Astrocyte of the cerebellum (primary cell): ENCODE data around the gene JAKMIP1.

ENCODE experiments used
- DNase-seq: peaks from one replicate; pipeline ENCODE4 v3.0.0-alpha.2; 2011; ENCODE audit warnings: low read depth
- H3K4me3 ChIP-seq: 2 replicates; pipeline ENCODE4 v1.5.1; 2011; ENCODE audit warnings: mild to moderate bottlenecking, low read depth, low read length, moderate library complexity
- in situ Hi-C: cut with HindIII; loops from 2 replicates; pipeline ENCODE4 v1.10.0; 2017; ENCODE audit warnings: low sequenced_read_pairs
- TF ChIP-seq, protein P1 (sequence below): IDR thresholded peaks from 2 replicates; pipeline ENCODE4 v1.5.1; 2012; ENCODE audit warnings: low read length, low read depth, moderate library complexity, mild to moderate bottlenecking; ENCODE audit errors: missing control alignments

The JAKMIP1 gene

DNA sequence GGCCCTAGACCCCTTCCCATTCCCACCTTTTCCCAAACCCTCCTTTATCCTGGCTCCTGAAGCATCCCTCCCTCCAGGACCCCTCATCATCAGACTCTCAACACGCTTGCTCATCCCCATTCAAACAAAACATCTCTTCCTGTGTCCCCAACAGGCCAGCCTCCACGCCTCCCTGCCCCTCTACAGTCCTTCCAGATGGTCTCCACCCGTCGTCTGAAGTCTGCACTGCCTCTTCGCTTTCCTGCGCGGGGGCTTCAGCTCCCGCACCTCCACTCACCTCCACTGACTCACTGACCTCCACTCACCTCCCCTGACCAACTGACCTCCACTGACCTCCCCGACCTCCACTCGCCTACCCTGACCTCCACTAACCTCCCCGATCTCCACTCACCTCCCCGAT is 39.8 kb downstream of the JAKMIP1 start:
- DNase-seq: no peak
- in situ Hi-C loops: no loop called here
- TF ChIP-seq, protein P1, sequence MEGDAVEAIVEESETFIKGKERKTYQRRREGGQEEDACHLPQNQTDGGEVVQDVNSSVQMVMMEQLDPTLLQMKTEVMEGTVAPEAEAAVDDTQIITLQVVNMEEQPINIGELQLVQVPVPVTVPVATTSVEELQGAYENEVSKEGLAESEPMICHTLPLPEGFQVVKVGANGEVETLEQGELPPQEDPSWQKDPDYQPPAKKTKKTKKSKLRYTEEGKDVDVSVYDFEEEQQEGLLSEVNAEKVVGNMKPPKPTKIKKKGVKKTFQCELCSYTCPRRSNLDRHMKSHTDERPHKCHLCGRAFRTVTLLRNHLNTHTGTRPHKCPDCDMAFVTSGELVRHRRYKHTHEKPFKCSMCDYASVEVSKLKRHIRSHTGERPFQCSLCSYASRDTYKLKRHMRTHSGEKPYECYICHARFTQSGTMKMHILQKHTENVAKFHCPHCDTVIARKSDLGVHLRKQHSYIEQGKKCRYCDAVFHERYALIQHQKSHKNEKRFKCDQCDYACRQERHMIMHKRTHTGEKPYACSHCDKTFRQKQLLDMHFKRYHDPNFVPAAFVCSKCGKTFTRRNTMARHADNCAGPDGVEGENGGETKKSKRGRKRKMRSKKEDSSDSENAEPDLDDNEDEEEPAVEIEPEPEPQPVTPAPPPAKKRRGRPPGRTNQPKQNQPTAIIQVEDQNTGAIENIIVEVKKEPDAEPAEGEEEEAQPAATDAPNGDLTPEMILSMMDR: no peak
- no peak overlapping the region for H3K4me3 ChIP-seq

DNA sequence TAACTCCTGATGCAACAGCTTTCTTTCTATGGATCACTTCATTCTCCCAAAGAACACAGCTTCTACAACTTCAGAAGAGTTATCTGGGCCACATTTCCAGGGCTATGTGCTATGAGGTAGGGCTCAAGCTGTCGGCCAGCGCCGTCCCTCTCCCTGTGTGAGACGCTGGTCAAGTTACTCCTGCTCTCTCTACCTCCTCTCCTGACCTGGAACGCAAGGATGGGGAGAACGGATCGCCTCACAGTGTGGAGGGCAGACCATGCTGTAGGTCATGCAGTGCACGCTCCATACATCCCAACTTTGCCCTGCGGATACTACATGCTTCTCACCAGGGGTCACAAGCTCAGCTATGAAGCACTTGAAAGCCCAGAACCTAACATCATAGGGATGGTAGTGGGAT is 42.4 kb downstream of the JAKMIP1 start:
- H3K4me3 ChIP-seq: no peak overlapping the region
- no peak for DNase-seq
- in situ Hi-C loops: no loop called here
- TF ChIP-seq, protein P1: no peak

DNA sequence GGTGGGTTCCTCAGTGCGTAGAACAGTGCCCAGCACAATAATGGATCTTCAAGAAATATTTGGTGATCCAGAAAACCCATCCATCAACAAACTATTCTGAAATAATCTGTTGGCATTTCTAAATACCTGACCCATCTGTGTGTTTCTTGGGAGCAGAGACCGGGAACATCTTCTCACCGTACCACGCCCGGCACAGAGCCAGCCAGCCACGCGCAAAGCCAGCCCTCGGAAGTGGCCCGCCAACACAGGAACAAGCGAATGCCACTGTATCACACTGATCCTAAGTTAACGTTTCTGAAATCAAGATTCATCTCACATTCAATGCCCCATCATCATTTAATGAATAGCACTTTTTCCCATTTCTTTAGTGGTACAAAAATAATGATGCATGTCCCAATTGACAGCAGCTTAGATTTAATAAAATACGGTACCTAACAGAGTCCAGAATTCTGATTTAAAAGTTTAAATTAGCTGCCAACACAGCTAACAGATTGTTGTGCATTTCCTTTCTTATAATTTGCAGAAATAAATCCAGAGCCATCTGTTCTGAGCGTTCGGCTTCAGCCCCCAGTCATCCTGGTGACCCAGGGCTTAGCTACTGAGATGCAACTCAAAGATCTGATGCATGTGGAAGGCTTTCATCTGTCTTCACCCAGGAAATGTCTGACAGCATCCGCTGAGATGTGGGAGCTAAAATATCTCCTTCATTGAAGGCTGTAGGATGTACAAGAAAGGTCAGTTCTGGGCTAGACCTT is 44.2 kb downstream of the JAKMIP1 start:
- TF ChIP-seq, protein P1: no peak
- in situ Hi-C loops: no loop called here
- DNase-seq: no peak
- no peak overlapping the region for H3K4me3 ChIP-seq

DNA sequence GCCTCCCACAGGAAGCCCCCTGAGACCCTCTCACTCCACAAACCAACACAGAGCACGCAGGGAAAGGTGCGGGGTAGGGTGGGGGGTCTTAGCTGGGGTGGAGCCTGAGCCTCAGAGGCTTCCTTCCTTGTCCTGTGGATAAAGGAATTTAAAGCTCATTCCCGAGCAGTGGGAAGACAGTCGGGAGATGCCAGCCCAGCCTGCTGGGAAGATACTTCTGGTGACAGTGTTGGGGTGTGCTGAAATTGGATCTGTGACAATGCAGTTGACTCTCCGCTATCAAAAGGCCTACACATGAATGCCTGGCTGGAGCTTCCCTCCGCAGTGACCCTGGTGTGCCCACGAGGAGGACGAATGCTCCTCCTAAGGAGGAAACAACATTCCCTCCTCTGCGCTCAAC is 45.5 kb downstream of the JAKMIP1 start:
- in situ Hi-C loops: no loop called here
- TF ChIP-seq, protein P1: no peak
- no peak for DNase-seq
- no peak overlapping the region for H3K4me3 ChIP-seq

DNA sequence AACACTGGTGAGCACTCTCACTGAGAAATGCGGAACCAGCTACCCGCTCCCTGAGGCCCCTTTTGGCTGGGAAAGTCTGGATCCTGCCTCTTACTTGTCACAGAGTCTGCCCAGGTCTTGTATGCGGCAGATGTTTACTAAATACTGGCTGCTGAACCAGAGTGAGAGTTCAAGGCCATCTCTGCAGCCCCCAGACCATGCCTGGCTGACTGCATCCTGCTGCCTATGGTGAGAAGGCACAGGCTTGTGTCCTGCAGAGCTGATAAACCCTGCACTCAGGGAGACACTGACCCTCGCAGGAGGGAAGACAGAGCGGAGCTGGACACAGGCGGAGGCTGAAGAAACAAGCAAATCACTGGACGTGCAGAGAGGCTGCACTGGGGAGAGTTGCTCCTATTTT is 46.5 kb downstream of the JAKMIP1 start:
- no peak overlapping the region for H3K4me3 ChIP-seq
- in situ Hi-C loops: no loop called here
- no peak for DNase-seq
- TF ChIP-seq, protein P1: no peak

DNA sequence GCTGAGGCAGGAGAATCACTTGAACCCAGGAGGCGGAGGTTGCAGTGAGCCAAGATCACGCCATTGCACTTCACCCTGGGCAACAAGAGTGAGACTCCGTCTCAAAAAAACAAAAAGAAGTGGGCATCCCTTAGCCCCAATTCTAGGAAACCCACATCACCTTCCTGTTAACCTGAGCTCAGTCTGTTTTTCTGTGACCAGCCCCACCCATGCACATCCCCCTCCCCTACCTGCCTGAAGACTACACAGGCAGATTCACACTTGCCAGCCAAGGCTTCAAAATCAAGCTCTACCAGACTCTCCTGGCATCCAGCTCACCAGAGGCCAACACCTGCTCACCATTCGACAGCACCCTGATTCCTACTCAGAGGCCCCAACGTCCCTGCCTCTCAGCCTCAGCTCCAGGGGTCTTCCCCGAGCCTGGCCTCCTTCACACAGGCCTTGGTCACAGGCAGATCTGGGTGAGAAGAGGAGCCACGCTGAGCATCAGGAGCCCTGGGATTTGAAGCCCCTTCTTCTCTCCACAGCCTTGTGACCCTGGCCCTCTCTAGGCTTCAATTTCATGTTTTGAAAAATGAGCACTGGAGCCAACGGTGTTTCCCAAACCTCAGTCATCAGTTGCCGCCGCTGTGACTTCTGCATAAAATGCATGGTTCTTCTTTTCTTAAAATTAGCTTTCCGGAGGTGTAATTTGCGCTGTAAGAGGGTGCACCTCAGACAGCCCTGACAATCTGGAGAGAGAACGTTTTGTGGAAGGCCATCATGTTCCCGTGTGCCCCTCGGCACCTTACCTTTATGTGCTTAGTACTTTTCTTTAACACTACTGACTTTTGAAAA is 47.3 kb downstream of the JAKMIP1 start:
- in situ Hi-C loops: no loop called here
- DNase-seq: no peak
- TF ChIP-seq, protein P1: no peak
- H3K4me3 ChIP-seq: no peak overlapping the region
